ENCODE data around the gene COL1A2.

The COL1A2 gene

DNA sequence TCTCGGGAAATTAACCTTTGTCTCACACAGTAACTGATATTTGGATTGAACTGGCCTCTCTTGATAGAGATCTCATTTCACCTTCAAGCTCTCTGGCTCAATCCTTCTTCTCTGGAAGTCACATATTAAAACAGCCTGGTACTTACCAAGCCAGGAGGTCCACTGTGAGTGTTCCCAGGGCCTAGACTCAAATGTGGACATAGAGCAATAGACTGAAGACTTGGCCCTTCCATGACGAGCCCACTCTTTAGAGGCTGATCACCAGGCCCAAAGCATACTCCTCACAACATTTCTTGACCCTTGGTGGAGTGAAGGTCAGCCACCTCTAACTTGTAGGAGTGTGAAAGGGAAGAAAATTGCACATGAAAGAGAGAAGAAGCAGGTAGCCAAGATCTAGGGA, 38.5 kb downstream of the COL1A2 start:
- TF ChIP-seq, protein P1, sequence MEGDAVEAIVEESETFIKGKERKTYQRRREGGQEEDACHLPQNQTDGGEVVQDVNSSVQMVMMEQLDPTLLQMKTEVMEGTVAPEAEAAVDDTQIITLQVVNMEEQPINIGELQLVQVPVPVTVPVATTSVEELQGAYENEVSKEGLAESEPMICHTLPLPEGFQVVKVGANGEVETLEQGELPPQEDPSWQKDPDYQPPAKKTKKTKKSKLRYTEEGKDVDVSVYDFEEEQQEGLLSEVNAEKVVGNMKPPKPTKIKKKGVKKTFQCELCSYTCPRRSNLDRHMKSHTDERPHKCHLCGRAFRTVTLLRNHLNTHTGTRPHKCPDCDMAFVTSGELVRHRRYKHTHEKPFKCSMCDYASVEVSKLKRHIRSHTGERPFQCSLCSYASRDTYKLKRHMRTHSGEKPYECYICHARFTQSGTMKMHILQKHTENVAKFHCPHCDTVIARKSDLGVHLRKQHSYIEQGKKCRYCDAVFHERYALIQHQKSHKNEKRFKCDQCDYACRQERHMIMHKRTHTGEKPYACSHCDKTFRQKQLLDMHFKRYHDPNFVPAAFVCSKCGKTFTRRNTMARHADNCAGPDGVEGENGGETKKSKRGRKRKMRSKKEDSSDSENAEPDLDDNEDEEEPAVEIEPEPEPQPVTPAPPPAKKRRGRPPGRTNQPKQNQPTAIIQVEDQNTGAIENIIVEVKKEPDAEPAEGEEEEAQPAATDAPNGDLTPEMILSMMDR (conservative IDR thresholded peaks at IDR 0.05), result no peak
- no peak for TF ChIP-seq ZFX (IDR thresholded peaks at IDR 0.05)
- H3K27ac ChIP-seq, result no peak overlapping the region

DNA sequence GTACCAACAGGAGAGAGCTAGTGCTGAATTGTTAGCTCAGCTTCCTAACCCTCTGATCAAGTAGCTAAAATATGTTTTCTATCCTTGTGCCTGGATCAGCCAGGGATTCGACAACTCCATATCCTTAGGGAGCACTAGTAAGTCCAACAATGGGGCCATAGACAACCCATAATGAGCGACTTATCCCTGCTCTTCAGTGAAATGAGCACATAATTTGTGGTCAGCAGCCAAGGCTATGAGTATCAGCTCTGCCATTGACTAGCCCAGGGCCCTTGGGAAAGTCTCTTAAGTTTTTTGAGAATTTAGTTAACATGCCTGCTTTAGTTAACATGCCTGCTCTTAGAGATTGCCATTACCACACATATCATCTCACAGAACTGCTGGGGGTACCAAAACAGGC, 39.3 kb downstream of the COL1A2 start:
- no peak overlapping the region for H3K27ac ChIP-seq
- TF ChIP-seq, protein P1 (conservative IDR thresholded peaks at IDR 0.05), result no peak
- TF ChIP-seq ZFX (IDR thresholded peaks at IDR 0.05), result no peak

DNA sequence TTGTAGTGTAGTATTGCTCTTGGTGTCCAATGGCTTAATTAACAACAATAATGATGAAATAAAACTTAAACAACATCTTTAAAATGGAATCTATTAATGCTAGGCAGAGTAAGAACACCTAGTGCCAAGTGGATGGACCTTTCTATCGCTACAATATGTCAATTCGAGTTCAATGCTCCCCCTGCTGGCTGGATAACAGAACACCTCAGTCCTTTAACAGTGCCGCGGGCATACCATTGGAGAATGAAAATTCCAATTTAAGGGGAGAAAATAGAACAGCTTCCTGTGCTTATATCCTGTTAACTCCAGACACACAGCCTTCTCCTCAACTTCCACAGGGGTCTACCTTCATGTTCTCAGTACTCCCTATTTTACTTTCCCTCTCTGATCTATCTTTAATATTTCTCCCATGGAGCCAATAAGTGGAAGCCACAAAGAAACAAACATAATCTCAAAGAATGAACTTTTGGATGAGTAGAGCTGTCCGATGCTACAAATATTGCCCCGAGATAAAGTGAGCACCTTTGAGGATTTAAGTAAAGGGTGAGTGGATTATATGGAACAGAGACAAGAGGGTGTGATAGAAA, 41.4 kb downstream of the COL1A2 start:
- TF ChIP-seq, protein P1 (conservative IDR thresholded peaks at IDR 0.05), result peak; percentile 94
- no peak for TF ChIP-seq ZFX (IDR thresholded peaks at IDR 0.05)

DNA sequence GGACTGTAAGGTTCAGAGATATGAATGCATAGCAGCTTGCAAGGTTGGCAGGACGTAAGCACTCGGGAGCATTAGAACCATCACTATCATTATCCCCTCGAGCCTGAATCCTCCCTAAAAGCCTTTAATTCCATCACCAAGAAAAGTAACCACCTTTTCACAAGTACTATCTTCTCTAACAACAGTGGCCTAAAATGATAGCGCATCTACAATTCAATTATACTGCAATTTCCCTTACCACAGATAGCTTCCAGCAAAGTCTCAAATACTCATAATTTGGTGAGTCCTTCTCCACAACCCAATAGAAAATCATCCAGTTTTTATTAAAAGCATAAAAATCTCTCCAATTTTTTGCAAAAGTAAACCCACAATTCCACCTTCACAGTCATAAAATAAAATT, 42.0 kb downstream of the COL1A2 start:
- TF ChIP-seq, protein P1 (conservative IDR thresholded peaks at IDR 0.05), result no peak
- TF ChIP-seq ZFX (IDR thresholded peaks at IDR 0.05), result no peak

More for the DNA sequence above, 41.4 kb downstream of the COL1A2 start:
- H3K27ac ChIP-seq, result no peak overlapping the region

DNA sequence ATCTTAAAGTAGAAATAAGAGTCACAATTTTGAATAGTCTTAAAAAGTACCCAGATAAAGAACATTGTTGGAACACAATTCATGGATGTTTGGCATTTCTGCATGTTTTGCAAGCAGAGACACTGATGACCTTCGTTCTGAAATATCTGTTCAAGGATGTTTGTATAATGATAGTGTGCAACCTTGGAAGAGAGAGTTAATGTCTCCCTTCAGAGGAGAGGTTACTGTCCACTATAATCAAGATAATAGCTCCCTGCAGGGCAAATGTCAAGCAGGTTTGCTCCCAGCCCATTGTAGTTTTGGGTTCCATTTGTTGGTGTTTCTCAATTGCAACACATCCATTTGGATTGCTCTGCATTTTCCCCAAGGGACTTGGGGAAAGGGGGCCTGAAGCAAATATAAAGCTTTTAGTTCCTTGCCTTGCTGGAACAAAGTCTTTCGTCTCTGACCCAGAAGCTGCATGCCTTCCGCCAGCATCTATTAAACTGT, 45.2 kb downstream of the COL1A2 start:
- no peak overlapping the region for H3K27ac ChIP-seq
- TF ChIP-seq, protein P1 (conservative IDR thresholded peaks at IDR 0.05), result no peak
- no peak for TF ChIP-seq ZFX (IDR thresholded peaks at IDR 0.05)

More for the DNA sequence above, 42.0 kb downstream of the COL1A2 start:
- no peak overlapping the region for H3K27ac ChIP-seq

DNA sequence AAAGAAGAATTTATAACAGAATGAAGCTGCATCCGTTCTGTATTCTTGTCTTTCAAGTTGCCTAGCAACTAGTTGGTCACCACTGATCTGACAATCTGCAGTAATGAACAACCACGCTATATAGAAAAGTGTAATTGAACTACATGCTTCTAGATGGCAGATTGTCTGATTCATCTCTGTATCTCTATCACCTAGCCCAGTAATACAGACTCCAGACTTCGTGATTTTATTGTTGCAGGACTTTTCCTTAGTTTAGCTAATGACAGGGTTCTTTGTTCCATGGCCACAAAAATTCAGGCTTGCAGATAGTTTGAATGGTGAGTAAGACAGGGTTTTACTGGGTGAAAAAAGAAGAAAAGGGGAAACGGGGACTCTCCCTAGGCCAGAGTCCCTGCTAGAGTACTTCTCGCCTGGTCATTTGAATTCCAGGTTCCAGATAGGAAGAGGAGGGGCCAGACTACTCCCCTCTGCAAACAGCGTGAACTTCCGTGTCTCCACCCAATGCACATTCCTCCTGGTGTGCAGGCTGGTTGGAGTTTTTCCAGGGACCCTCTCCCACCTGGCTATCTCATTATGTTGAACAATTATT, 45.9 kb downstream of the COL1A2 start:
- H3K27ac ChIP-seq, result no peak overlapping the region
- no peak for TF ChIP-seq ZFX (IDR thresholded peaks at IDR 0.05)
- TF ChIP-seq, protein P1 (conservative IDR thresholded peaks at IDR 0.05), result no peak

DNA sequence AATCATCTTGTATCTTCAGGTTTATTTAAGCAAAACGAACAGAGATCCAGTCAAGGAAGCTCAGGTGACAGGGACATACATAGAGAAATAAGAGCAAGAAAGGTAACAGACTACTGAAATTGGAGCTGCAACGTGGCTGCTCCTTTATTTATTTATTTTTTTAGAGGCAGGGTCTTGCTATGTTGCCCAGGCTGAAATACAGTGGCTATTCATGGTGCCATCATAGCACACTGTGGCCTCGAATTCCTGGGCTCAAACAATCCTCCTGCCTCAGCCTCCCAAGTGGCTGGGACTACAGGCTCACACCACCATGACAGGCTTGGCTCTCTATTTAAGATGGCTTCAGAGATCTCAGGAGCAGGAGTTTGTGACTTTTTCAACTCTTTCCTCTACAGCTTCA, 46.4 kb downstream of the COL1A2 start:
- no peak for TF ChIP-seq ZFX (IDR thresholded peaks at IDR 0.05)
- TF ChIP-seq, protein P1 (conservative IDR thresholded peaks at IDR 0.05), result no peak
- H3K27ac ChIP-seq, result no peak overlapping the region
